GM18868 (cell line): Measurements from ENCODE around the gene SPON1.
"Not testable (repeated sequence)": the region's sequence is repeated elsewhere in the genome, so short reads cannot be mapped to it uniquely, and the experiment has no call there.

Experiments used
- ATAC-seq: cut with Tn5 transposase; IDR thresholded peaks from one replicate; pipeline ENCODE4 v1.9.1; 2021; ENCODE audit warnings: mild to moderate bottlenecking, moderate library complexity; ENCODE audit not compliant: unreplicated experiment

Gene SPON1

GRCh38 chr11:14029971-14030920, 67.7 kb downstream of the SPON1 start:
- ATAC-seq, result no peak

- ATAC-seq, result not testable (repeated sequence)
These were observed 73.0 kb downstream of the SPON1 start for GRCh38 chr11:14035526-14035925.

GRCh38 chr11:14036469-14036868, 73.9 kb downstream of the SPON1 start:
- ATAC-seq, result no peak

- no peak for ATAC-seq
These were observed 78.5 kb downstream of the SPON1 start for GRCh38 chr11:14041040-14041439.

- ATAC-seq, result no peak
These were observed 79.0 kb downstream of the SPON1 start for GRCh38 chr11:14041565-14041964.

- no peak for ATAC-seq
These were observed 80.4 kb downstream of the SPON1 start for GRCh38 chr11:14042686-14043465.

GRCh38 chr11:14044916-14045315, 82.4 kb downstream of the SPON1 start:
- ATAC-seq, result no peak

- no peak for ATAC-seq
These were observed 82.9 kb downstream of the SPON1 start for GRCh38 chr11:14045417-14045816.

GRCh38 chr11:14052198-14052597, 89.7 kb downstream of the SPON1 start:
- ATAC-seq, result no peak

GRCh38 chr11:14054116-14055107, 91.9 kb downstream of the SPON1 start:
- ATAC-seq, result no peak

GRCh38 chr11:14055936-14056335, 93.4 kb downstream of the SPON1 start:
- ATAC-seq, result no peak

GRCh38 chr11:14058061-14058460, 95.5 kb downstream of the SPON1 start:
- ATAC-seq, result no peak

GRCh38 chr11:14059491-14059890, 97.0 kb downstream of the SPON1 start:
- ATAC-seq, result no peak

- no peak for ATAC-seq
These were observed 99.2 kb downstream of the SPON1 start for GRCh38 chr11:14061721-14062120.

GRCh38 chr11:14065141-14065540, 102.6 kb downstream of the SPON1 start:
- ATAC-seq, result no peak

- no peak for ATAC-seq
These were observed 103.2 kb downstream of the SPON1 start for GRCh38 chr11:14065681-14066080.

GRCh38 chr11:14067686-14068085, 105.2 kb downstream of the SPON1 start:
- no peak for ATAC-seq

GRCh38 chr11:14070896-14071295, 108.4 kb downstream of the SPON1 start:
- no peak for ATAC-seq

GRCh38 chr11:14073849-14074476, 111.4 kb downstream of the SPON1 start:
- ATAC-seq, result no peak
